ENCODE results near the gene PLXDC2.
"Not testable (repeated sequence)": the region's sequence is repeated elsewhere in the genome, so short reads cannot be mapped to it uniquely, and the experiment has no call there.

PLXDC2 gene

GRCh38 chr10:19970256-19970655, 154.0 kb downstream of the PLXDC2 start:
- in situ Hi-C loops (cut with MboI; ENCODE audit: low sequenced_read_pairs): no loop called here

- in situ Hi-C loops (cut with MboI; ENCODE audit: low sequenced_read_pairs): no loop called here
Observed at GRCh38 chr10:19970717-19971116, 154.5 kb downstream of the PLXDC2 start.

GRCh38 chr10:19971343-19972052, 155.3 kb downstream of the PLXDC2 start:
- in situ Hi-C loops (cut with MboI; ENCODE audit: low sequenced_read_pairs): no loop called here

GRCh38 chr10:19974138-19974537, 157.9 kb downstream of the PLXDC2 start:
- in situ Hi-C loops (cut with MboI; ENCODE audit: low sequenced_read_pairs): no loop called here

- in situ Hi-C loops (cut with MboI; ENCODE audit: low sequenced_read_pairs): no loop called here
Observed at GRCh38 chr10:19974554-19974953, 158.3 kb downstream of the PLXDC2 start.

GRCh38 chr10:19977097-19977521, 160.9 kb downstream of the PLXDC2 start:
- in situ Hi-C loops (cut with MboI; ENCODE audit: low sequenced_read_pairs): no loop called here

- in situ Hi-C loops (cut with MboI; ENCODE audit: low sequenced_read_pairs): no loop called here
Observed at GRCh38 chr10:19979628-19980027, 163.4 kb downstream of the PLXDC2 start.

- in situ Hi-C loops (cut with MboI; ENCODE audit: low sequenced_read_pairs): no loop called here
Observed at GRCh38 chr10:19983880-19984565, 167.8 kb downstream of the PLXDC2 start.

- in situ Hi-C loops (cut with MboI; ENCODE audit: low sequenced_read_pairs): no loop called here
Observed at GRCh38 chr10:19985745-19986144, 169.5 kb downstream of the PLXDC2 start.

- in situ Hi-C loops (cut with MboI; ENCODE audit: low sequenced_read_pairs): no loop called here
Observed at GRCh38 chr10:19986591-19986990, 170.4 kb downstream of the PLXDC2 start.

GRCh38 chr10:19987931-19988330, 171.7 kb downstream of the PLXDC2 start:
- in situ Hi-C loops (cut with MboI; ENCODE audit: low sequenced_read_pairs): no loop called here

- in situ Hi-C loops (cut with MboI; ENCODE audit: low sequenced_read_pairs): no loop called here
Observed at GRCh38 chr10:19993714-19994315, 177.6 kb downstream of the PLXDC2 start.

- in situ Hi-C loops (cut with MboI; ENCODE audit: low sequenced_read_pairs): no loop called here
Observed at GRCh38 chr10:19998482-19998881, 182.2 kb downstream of the PLXDC2 start.

- in situ Hi-C loops (cut with MboI; ENCODE audit: low sequenced_read_pairs): no loop called here
Observed at GRCh38 chr10:19999431-19999830, 183.2 kb downstream of the PLXDC2 start.

GRCh38 chr10:20002026-20002425, 185.8 kb downstream of the PLXDC2 start:
- in situ Hi-C loops (cut with MboI; ENCODE audit: low sequenced_read_pairs): not testable (repeated sequence)

- in situ Hi-C loops (cut with MboI; ENCODE audit: low sequenced_read_pairs): no loop called here
Observed at GRCh38 chr10:20002657-20003056, 186.4 kb downstream of the PLXDC2 start.

GRCh38 chr10:20004087-20004523, 187.9 kb downstream of the PLXDC2 start:
- in situ Hi-C loops (cut with MboI; ENCODE audit: low sequenced_read_pairs): no loop called here

- in situ Hi-C loops (cut with MboI; ENCODE audit: low sequenced_read_pairs): no loop called here
Observed at GRCh38 chr10:20005638-20006037, 189.4 kb downstream of the PLXDC2 start.

- in situ Hi-C loops (cut with MboI; ENCODE audit: low sequenced_read_pairs): no loop called here
Observed at GRCh38 chr10:20006169-20006870, 190.1 kb downstream of the PLXDC2 start.

GRCh38 chr10:20007426-20007825, 191.2 kb downstream of the PLXDC2 start:
- in situ Hi-C loops (cut with MboI; ENCODE audit: low sequenced_read_pairs): no loop called here

GRCh38 chr10:20013991-20014750, 197.9 kb downstream of the PLXDC2 start:
- in situ Hi-C loops (cut with MboI; ENCODE audit: low sequenced_read_pairs): no loop called here
